ENCODE data around the gene GNAQ. TPM values are rescaled to one million over a fixed set of nuclear protein-coding genes. Genes with fewer than 3 reads are reported as not detected.
"Not testable (repeated sequence)": the region's sequence is repeated elsewhere in the genome, so short reads cannot be mapped to it uniquely, and the experiment has no call there.

The GNAQ gene
- total and polyA plus RNA-seq, 2 experiments from 2014 or later: 25.7 to 47.9 TPM

GRCh38 chr9:77885104-77885672, 146.4 kb downstream of the GNAQ start:
- Histone ChIP-seq H3K27ac (no peak overlapping the region), H3K36me3 (replicated peaks; ENCODE audit: insufficient read depth, low read depth) (no peaks in the 10 kb centered on the region), H3K27me3 (no peaks in the 10 kb centered on the region), H3K9me2 (replicated peaks; ENCODE audit: insufficient read depth) (no peaks in the 10 kb centered on the region), H4K20me1 (ENCODE audit: insufficient read depth, poor library complexity, severe bottlenecking) (peaks cover 11% of the 10 kb centered on the region), H3K4me1 (ENCODE audit: insufficient read depth) (peaks cover 20% of the 10 kb centered on the region), H3K9me3 (ENCODE audit: low read depth) (no peaks in the 10 kb centered on the region), H3K4me3 (no peak overlapping the region), H3K4me2 (no peak overlapping the region), H2AFZ (no peak overlapping the region), H3K79me2 (peaks cover 62% of the 10 kb centered on the region)
- 66% methylated on average over 3 of the region's 3 CpGs for WGBS (ENCODE audit: low lambda C conversion rate, missing lambda C conversion rate)
- TF ChIP-seq EZH2 (IDR thresholded peaks at IDR 0.05; ENCODE audit: borderline replicate concordance): no peak
- no peak for DNase-seq (ENCODE audit: low spot score)

- Histone ChIP-seq H3K27ac (no peak overlapping the region), H3K9me3 (ENCODE audit: low read depth) (no peaks in the 10 kb centered on the region), H2AFZ (no peak overlapping the region), H3K27me3 (no peaks in the 10 kb centered on the region), H3K79me2 (peaks cover 58% of the 10 kb centered on the region), H3K4me2 (no peak overlapping the region), H3K9me2 (replicated peaks; ENCODE audit: insufficient read depth) (no peaks in the 10 kb centered on the region), H4K20me1 (ENCODE audit: insufficient read depth, poor library complexity, severe bottlenecking) (peaks cover 11% of the 10 kb centered on the region), H3K4me3 (no peak overlapping the region), H3K4me1 (ENCODE audit: insufficient read depth) (peaks cover 29% of the 10 kb centered on the region), H3K36me3 (replicated peaks; ENCODE audit: insufficient read depth, low read depth) (no peaks in the 10 kb centered on the region)
- WGBS (ENCODE audit: low lambda C conversion rate, missing lambda C conversion rate): 76% methylated on average over 5 of the region's 5 CpGs
- DNase-seq (ENCODE audit: low spot score): no peak
- TF ChIP-seq, protein P1, sequence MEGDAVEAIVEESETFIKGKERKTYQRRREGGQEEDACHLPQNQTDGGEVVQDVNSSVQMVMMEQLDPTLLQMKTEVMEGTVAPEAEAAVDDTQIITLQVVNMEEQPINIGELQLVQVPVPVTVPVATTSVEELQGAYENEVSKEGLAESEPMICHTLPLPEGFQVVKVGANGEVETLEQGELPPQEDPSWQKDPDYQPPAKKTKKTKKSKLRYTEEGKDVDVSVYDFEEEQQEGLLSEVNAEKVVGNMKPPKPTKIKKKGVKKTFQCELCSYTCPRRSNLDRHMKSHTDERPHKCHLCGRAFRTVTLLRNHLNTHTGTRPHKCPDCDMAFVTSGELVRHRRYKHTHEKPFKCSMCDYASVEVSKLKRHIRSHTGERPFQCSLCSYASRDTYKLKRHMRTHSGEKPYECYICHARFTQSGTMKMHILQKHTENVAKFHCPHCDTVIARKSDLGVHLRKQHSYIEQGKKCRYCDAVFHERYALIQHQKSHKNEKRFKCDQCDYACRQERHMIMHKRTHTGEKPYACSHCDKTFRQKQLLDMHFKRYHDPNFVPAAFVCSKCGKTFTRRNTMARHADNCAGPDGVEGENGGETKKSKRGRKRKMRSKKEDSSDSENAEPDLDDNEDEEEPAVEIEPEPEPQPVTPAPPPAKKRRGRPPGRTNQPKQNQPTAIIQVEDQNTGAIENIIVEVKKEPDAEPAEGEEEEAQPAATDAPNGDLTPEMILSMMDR (IDR thresholded peaks at IDR 0.05; ENCODE audit: poor library complexity): no peak
- TF ChIP-seq EZH2 (IDR thresholded peaks at IDR 0.05; ENCODE audit: borderline replicate concordance): no peak
- no peak for TF ChIP-seq EZH2phosphoT487 (IDR thresholded peaks at IDR 0.05; ENCODE audit: low read depth, severe bottlenecking, unreplicated experiment)
Measured at GRCh38 chr9:77883846-77884771, 147.5 kb downstream of the GNAQ start.

DNA sequence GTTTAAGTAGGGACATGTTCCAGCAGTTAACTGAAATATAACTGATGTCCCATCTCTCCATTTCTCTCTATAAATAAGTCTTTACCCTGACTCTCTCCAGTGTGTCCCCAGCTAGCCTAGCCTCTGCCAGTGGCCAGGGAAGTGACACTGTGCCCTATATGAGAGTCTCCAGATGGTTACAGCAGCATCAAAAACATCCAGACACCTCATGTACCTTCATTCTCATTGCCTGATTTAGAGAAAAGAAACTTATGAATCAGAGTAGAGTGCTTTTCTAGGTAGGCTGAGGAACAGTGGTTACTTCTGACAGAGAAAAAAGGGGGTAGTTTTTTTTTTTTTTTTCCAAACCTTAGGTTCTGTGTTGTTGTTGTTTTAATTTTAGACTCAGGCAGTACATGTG, 148.5 kb downstream of the GNAQ start:
- no peak overlapping the region for H3K4me3 ChIP-seq
- no peak overlapping the region for H2AFZ ChIP-seq
- H3K27me3 ChIP-seq: no peaks in the 10 kb centered on the region
- H4K20me1 ChIP-seq (ENCODE audit: insufficient read depth, poor library complexity, severe bottlenecking): peaks cover 3% of the 10 kb centered on the region
- H3K79me2 ChIP-seq: peaks cover 61% of the 10 kb centered on the region
- DNase-seq (ENCODE audit: low spot score): no peak
- TF ChIP-seq EZH2 (IDR thresholded peaks at IDR 0.05; ENCODE audit: borderline replicate concordance) (no peak), EZH2phosphoT487 (IDR thresholded peaks at IDR 0.05; ENCODE audit: low read depth, severe bottlenecking, unreplicated experiment) (no peak)
- TF ChIP-seq, protein P1 (IDR thresholded peaks at IDR 0.05; ENCODE audit: poor library complexity): no peak
- H3K4me2 ChIP-seq: no peak overlapping the region
- no peaks in the 10 kb centered on the region for H3K9me2 ChIP-seq (replicated peaks; ENCODE audit: insufficient read depth)
- H3K9me3 ChIP-seq (ENCODE audit: low read depth): no peaks in the 10 kb centered on the region
- H3K36me3 ChIP-seq (replicated peaks; ENCODE audit: insufficient read depth, low read depth): no peaks in the 10 kb centered on the region
- H3K4me1 ChIP-seq (ENCODE audit: insufficient read depth): peaks cover 31% of the 10 kb centered on the region
- H3K27ac ChIP-seq: no peak overlapping the region

DNA sequence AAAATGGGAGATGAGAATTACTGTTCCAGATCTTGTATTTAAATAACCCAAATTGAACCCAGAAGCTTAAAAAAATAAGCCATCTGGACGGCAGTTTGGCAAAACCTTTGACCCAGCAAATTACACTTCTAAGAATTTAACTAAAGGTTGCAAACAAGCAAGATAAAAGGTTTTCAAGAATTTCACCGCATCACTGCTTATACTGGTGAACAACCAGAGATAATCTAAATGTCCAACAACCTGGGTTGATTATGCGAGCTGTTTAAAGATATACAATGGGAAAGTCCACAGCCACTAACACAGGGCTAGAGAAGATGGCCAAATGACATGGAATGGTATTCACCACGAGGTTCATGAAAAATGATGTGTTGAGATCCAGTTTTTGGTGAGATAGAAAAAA, 149.3 kb downstream of the GNAQ start:
- Histone ChIP-seq H2AFZ (no peak overlapping the region), H3K4me2 (no peak overlapping the region), H4K20me1 (ENCODE audit: insufficient read depth, poor library complexity, severe bottlenecking) (peaks cover 3% of the 10 kb centered on the region), H3K9me2 (replicated peaks; ENCODE audit: insufficient read depth) (no peaks in the 10 kb centered on the region), H3K9me3 (ENCODE audit: low read depth) (no peaks in the 10 kb centered on the region), H3K79me2 (peaks cover 68% of the 10 kb centered on the region), H3K4me3 (no peak overlapping the region), H3K4me1 (ENCODE audit: insufficient read depth) (peaks cover 38% of the 10 kb centered on the region), H3K36me3 (replicated peaks; ENCODE audit: insufficient read depth, low read depth) (no peaks in the 10 kb centered on the region), H3K27me3 (no peaks in the 10 kb centered on the region), H3K27ac (no peak overlapping the region)
- DNase-seq (ENCODE audit: low spot score): no peak
- WGBS (ENCODE audit: low lambda C conversion rate, missing lambda C conversion rate): 53% methylated on average over 4 of the region's 4 CpGs
- TF ChIP-seq EZH2phosphoT487 (IDR thresholded peaks at IDR 0.05; ENCODE audit: low read depth, severe bottlenecking, unreplicated experiment): no peak
- TF ChIP-seq, protein P1 (IDR thresholded peaks at IDR 0.05; ENCODE audit: poor library complexity): no peak
- TF ChIP-seq EZH2 (IDR thresholded peaks at IDR 0.05; ENCODE audit: borderline replicate concordance): no peak

GRCh38 chr9:77881634-77882033, 150.0 kb downstream of the GNAQ start:
- H3K9me2 ChIP-seq (replicated peaks; ENCODE audit: insufficient read depth); DNase-seq (ENCODE audit: low spot score); H3K4me3 ChIP-seq; H3K27ac ChIP-seq; H3K4me2 ChIP-seq; H3K27me3 ChIP-seq; H3K36me3 ChIP-seq (replicated peaks; ENCODE audit: insufficient read depth, low read depth); H4K20me1 ChIP-seq (ENCODE audit: insufficient read depth, poor library complexity, severe bottlenecking); H2AFZ ChIP-seq; H3K9me3 ChIP-seq (ENCODE audit: low read depth): not testable (repeated sequence)
- 86% methylated on average over 8 of the region's 8 CpGs for WGBS (ENCODE audit: low lambda C conversion rate, missing lambda C conversion rate)
- peaks cover 45% of the 10 kb centered on the region for H3K4me1 ChIP-seq (ENCODE audit: insufficient read depth)
- peaks cover 67% of the 10 kb centered on the region for H3K79me2 ChIP-seq
